NK-92 treated with Interleukin-12 subunit alpha and Interleukin-12 subunit beta, amount 100 ng/mL, for 24 hours (cell line): ENCODE results near the gene CELSR1.

Source experiments
- DNase-seq: peaks from one replicate; lab custom pipeline; 2025; lab: John Stamatoyannopoulos, UW

The CELSR1 gene, protein sequence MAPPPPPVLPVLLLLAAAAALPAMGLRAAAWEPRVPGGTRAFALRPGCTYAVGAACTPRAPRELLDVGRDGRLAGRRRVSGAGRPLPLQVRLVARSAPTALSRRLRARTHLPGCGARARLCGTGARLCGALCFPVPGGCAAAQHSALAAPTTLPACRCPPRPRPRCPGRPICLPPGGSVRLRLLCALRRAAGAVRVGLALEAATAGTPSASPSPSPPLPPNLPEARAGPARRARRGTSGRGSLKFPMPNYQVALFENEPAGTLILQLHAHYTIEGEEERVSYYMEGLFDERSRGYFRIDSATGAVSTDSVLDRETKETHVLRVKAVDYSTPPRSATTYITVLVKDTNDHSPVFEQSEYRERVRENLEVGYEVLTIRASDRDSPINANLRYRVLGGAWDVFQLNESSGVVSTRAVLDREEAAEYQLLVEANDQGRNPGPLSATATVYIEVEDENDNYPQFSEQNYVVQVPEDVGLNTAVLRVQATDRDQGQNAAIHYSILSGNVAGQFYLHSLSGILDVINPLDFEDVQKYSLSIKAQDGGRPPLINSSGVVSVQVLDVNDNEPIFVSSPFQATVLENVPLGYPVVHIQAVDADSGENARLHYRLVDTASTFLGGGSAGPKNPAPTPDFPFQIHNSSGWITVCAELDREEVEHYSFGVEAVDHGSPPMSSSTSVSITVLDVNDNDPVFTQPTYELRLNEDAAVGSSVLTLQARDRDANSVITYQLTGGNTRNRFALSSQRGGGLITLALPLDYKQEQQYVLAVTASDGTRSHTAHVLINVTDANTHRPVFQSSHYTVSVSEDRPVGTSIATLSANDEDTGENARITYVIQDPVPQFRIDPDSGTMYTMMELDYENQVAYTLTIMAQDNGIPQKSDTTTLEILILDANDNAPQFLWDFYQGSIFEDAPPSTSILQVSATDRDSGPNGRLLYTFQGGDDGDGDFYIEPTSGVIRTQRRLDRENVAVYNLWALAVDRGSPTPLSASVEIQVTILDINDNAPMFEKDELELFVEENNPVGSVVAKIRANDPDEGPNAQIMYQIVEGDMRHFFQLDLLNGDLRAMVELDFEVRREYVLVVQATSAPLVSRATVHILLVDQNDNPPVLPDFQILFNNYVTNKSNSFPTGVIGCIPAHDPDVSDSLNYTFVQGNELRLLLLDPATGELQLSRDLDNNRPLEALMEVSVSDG (N-terminal part only)

GRCh38 chr22:46537225-46537945, at the start of gene CELSR1:
TSS of gene CELSR1 (minus strand) at chr22:46537620. CDS start at chr22:46537170, 450 bp downstream.
- DNase-seq = no peak

GRCh38 chr22:46587061-46587460, 49.6 kb upstream of the CELSR1 start:
- DNase-seq = no peak

DNA sequence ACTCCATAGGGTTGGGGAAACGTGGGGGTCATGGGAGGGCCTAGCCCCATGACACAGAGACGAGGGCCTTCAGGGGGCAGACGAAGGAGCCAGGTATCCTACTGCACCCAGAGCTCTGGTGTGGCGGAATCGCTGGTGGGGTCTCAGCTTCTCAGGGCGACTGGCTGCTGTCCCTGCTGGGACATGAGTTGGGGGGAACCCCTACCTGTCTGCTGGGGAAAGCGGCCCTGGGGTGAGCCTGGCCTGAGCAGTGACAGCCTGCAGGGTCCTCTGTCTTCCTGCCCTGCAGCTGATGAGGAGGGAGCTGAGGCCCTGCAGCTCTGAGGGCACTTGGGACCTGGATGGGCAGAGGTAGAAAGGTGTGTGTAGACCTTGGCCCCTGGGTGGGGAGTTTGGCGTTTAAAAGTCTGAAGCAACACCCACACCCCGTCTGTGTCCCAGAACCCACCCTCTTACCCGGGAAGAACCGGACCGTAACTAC, 49.2 kb upstream of the CELSR1 start:
- no peak for DNase-seq

DNA sequence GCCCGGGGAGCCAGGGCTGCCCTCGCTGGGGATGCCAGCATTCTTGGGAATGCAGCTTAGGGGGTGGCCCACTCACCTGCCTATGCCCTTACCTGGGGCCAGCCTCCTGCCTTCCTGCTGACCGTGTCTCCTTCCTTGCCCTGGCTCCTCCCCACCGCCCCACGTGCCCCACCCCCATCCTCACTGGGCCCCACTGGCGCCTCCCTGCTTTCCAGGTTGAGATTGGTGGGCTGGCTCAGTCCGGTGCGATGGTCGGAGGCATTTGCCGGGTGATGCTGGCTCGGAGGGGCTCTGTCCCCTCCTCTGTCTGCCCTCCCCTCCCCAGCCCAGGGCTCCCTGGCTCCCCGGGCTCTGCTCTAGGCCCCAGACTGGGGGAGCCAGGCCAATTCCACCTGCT, 48.7 kb upstream of the CELSR1 start:
- DNase-seq = no peak

DNA sequence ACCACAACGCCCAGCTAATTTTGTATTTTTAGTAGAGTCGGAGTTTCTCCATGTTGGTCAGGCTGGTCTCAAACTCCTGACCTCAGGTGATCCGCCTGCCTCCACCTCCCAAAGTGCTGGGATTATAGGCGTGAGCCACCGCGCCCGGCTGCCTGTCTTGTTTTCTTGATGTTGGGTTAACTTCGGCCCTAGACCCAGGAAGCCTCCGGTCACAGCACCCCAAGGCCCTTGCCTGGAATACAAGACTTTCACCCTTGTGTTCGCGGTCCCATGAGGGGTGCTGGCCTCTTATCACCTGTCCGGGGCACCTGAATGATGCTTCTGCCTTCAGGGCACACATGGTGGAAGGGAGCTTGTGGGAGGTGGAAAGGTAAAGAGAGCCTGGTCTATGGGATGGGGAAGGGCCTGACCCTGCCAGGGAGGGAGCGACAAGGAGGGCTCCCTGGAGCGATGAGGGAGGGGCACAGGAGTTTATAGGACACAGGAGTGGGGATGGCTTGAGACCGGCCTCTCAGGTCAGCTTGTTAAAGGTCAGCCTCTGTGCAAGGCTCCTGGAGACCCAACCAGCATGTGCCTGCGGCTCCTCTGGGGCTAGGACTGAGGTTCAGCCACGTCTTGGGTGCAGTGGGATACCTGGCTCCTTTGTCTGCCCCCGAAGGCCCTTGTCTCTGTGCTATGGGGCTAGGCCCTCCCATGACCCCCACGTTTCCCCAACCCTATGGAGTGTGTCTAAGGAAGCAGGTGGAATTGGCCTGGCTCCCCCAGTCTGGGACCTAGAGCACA, 48.1 kb upstream of the CELSR1 start:
- DNase-seq = no peak

- no peak for DNase-seq
Observed at GRCh38 chr22:46584081-46584921, 46.9 kb upstream of the CELSR1 start.

GRCh38 chr22:46583571-46583970, 46.2 kb upstream of the CELSR1 start:
- DNase-seq = no peak

GRCh38 chr22:46582281-46582933, 45.0 kb upstream of the CELSR1 start:
- DNase-seq = no peak

DNA sequence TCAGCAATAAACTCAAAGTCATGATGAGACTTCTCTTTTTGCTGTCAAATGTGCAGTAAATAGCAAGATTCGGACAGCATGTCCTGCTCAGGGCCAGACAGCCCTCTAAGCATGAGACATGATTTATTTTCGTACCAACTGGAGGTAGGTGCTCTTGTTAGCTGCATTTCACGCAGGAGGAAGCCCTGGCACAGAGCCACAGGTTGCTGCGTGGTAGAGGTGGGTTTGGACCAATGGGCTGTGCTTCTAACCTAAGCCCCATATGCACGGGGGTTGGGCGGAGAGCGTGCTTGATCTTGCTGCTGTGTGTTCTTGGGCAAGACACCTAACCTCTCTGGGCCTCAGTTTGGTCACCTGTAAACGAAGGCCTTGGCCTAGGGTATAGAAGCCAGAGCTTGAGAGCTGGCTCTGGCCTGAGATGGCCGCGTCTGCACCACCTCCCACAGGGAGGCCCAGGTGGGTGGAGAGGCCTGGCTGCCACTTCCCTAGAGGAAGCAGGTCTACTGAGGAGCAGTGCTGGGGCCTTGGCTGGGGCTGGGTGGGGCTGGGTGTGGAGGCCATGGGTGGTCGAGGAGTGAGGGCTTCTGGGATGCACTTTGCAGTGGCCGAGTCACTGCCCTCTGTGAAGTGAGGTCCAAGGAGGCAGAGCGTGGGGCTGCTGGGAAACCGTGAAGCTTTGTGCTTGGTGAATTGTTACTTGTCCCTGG, 44.3 kb upstream of the CELSR1 start:
- no peak for DNase-seq

GRCh38 chr22:46580940-46581537, 43.6 kb upstream of the CELSR1 start:
- DNase-seq = no peak

- no peak for DNase-seq
Observed at GRCh38 chr22:46579751-46580449, 42.5 kb upstream of the CELSR1 start.

- DNase-seq = no peak
Observed at GRCh38 chr22:46578824-46579561, 41.6 kb upstream of the CELSR1 start.

DNA sequence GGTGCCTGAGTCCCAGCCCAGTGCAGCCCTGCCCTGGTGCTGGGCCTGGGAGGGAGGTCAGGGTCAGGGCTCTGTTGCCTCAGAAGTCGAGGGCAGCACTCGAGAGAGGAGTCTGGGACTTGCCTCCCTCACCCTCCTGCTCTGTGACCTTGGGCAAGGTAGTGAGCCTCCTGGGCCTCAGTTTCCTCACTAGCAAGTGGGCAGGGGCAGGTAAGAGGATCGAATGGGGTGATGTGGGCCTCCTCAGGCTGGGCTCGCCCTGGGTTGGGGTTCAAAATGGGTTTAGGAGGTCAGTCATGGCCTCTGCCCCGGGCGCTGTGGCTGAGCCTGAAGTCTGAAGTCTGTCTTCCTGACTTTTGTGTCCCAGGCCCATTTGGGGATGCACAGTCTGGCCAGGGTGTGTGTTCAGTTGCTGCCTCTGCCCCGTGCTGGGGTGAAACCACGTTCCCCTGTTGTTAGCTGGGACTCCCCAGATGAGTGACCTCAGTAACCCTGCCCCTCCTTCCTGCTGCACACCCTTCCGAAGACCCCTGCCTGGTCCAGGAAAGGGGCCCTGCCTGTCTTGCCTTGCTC, 40.9 kb upstream of the CELSR1 start:
- no peak for DNase-seq

DNA sequence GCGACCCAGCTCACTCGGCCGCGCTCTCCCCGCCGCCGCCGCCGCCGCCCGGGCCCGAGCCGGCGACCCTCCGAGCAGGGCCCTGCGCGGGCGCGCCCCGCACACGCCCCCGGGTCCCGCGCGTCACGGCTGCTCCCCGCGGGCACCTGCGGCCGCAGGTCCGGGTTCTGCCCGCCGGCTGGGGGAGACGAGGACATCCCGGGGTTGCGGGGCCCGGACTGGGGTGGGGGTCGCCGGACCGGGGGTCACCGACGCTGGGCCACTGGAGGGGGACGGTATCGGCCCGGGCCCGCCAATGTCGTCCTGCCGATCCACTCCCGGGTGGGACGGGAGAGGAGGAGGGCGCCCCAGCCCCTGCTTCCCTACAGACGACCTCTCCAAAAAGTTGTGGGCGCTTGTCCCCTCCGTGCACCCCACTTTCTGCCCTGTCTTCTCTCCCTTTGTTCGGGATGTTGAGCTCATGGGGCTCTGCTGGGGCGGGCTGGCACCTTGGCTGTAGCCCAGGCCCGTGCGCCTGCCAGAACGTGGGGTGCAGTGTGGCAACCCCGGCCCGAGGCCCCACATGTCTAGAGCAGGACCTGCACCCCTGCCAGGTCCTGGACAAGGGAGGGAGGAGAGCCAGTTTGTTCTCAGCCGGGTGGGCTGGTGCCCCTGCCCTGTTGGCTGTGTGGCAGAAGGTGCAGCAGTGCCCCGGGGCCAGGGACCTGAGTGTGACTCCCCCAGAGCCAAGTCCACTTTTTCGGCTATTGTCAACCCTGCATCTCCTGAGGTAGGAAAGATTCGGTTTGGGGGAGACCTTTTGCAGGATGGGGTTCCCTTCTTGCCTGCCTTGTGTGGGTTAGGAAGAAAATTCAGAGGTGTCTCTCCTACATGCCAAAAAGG, 40.2 kb upstream of the CELSR1 start:
- no peak for DNase-seq

- DNase-seq = no peak
Observed at GRCh38 chr22:46576556-46577367, 39.3 kb upstream of the CELSR1 start.
